DND-41 (cell line): Measurements from ENCODE around the gene PICK1.

ENCODE experiments used
- ATAC-seq: fragments of 200-7000 bp; cut with Tn5 transposase; 3 replicates; pipeline ENCODE4 v1.9.1; 2021; ENCODE audit warnings: low read depth; ENCODE audit not compliant: insufficient read depth
- DNase-seq: peaks from one replicate; pipeline ENCODE4 v3.0.0-alpha.2; 2020
- H2AFZ ChIP-seq: 2 replicates; pipeline ENCODE4 v1.6.0; 2012; ENCODE audit warnings: low read depth, low read length
- H3K27ac ChIP-seq: 2 replicates; pipeline ENCODE4 v1.5.1; 2012; ENCODE audit warnings: low read length, inconsistent platforms
- H3K27me3 ChIP-seq: fragments of 200-600 bp; sonication (generic); 2 replicates; pipeline ENCODE4 v1.6.0; 2012; ENCODE audit warnings: low read length, mild to moderate bottlenecking, inconsistent platforms; ENCODE audit not compliant: insufficient read depth, poor library complexity
- H3K36me3 ChIP-seq: 2 replicates; pipeline ENCODE4 v1.5.1; 2012; ENCODE audit warnings: low read length, inconsistent platforms; ENCODE audit not compliant: insufficient read depth
- H3K4me1 ChIP-seq: 2 replicates; pipeline ENCODE4 v1.5.1; 2012; ENCODE audit warnings: mild to moderate bottlenecking, low read length; ENCODE audit not compliant: insufficient read depth
- H3K4me2 ChIP-seq: 2 replicates; pipeline ENCODE4 v1.6.0; 2012; ENCODE audit warnings: mild to moderate bottlenecking, moderate library complexity, low read length, inconsistent platforms; ENCODE audit not compliant: insufficient read depth
- H3K4me3 ChIP-seq, 2 experiments: fragments of 200-600 bp in 1 of 2; shearing (Covaris generic) in 1 of 2; 2 replicates each; pipeline ENCODE4 v1.5.1; 2012 to 2016; ENCODE audit warnings: inconsistent platforms in 2 of 2, low read length in 2 of 2, mild to moderate bottlenecking in 2 of 2, low read depth in 1 of 2, moderate library complexity in 1 of 2
- H3K79me2 ChIP-seq: 2 replicates; pipeline ENCODE4 v1.6.0; 2012; ENCODE audit warnings: low read length, inconsistent platforms; ENCODE audit not compliant: insufficient read depth
- H3K9ac ChIP-seq: 2 replicates; pipeline ENCODE4 v1.6.0; 2012; ENCODE audit warnings: low read depth, mild to moderate bottlenecking, inconsistent platforms, low read length, moderate library complexity
- H3K9me3 ChIP-seq: 2 replicates; pipeline ENCODE4 v1.5.1; 2012; ENCODE audit warnings: low read length, moderate library complexity, mild to moderate bottlenecking, inconsistent platforms; ENCODE audit not compliant: insufficient read depth, severe bottlenecking
- H4K20me1 ChIP-seq: 2 replicates; pipeline ENCODE4 v1.6.0; 2012; ENCODE audit warnings: low read length; ENCODE audit not compliant: insufficient read depth
- CTCF ChIP-seq: IDR thresholded peaks from 2 replicates; pipeline ENCODE4 v1.5.1; 2012; ENCODE audit warnings: borderline replicate concordance, low read length, moderate library complexity, mild to moderate bottlenecking; ENCODE audit not compliant: poor library complexity, severe bottlenecking; ENCODE audit errors: extremely low read depth
- EZH2 ChIP-seq: IDR thresholded peaks from 3 replicates; pipeline ENCODE4 v1.6.1; 2012; ENCODE audit warnings: borderline replicate concordance, low read depth, mild to moderate bottlenecking, moderate library complexity, low read length, inconsistent platforms; ENCODE audit not compliant: severe bottlenecking

The PICK1 gene

GRCh38 chr22:38065539-38065938, 8.3 kb downstream of the PICK1 start:
- Histone ChIP-seq H3K4me2 (no peak overlapping the region), H3K27me3 (peaks cover 4% of the 10 kb centered on the region), H4K20me1 (no peaks in the 10 kb centered on the region), H3K4me1 (no peaks in the 10 kb centered on the region), H3K4me3 (no peak overlapping the region), H3K9ac (no peak overlapping the region), H2AFZ (no peak overlapping the region), H3K79me2 (no peaks in the 10 kb centered on the region), H3K27ac (no peak overlapping the region), H3K9me3 (no peaks in the 10 kb centered on the region), H3K36me3 (no peaks in the 10 kb centered on the region)
- DNase-seq = no peak
- ATAC-seq = no peak
- TF ChIP-seq CTCF (no peak), EZH2 (no peak)

GRCh38 chr22:38066381-38067027, 9.3 kb downstream of the PICK1 start:
- DNase-seq (no peak), ATAC-seq (no peak)
- H3K9me3 ChIP-seq = no peaks in the 10 kb centered on the region
- peaks cover 4% of the 10 kb centered on the region for H3K27me3 ChIP-seq
- H3K4me2 ChIP-seq = no peak overlapping the region
- no peak overlapping the region for H2AFZ ChIP-seq
- H3K79me2 ChIP-seq = no peaks in the 10 kb centered on the region
- H3K27ac ChIP-seq = no peak overlapping the region
- no peak overlapping the region for H3K4me3 ChIP-seq
- H3K36me3 ChIP-seq = no peaks in the 10 kb centered on the region
- H4K20me1 ChIP-seq = no peaks in the 10 kb centered on the region
- TF ChIP-seq CTCF (no peak), EZH2 (no peak)
- no peaks in the 10 kb centered on the region for H3K4me1 ChIP-seq
- H3K9ac ChIP-seq = no peak overlapping the region

GRCh38 chr22:38067028-38067415, 9.8 kb downstream of the PICK1 start:
- Histone ChIP-seq H4K20me1 (no peaks in the 10 kb centered on the region), H3K9ac (no peak overlapping the region), H3K4me3 (no peak overlapping the region), H3K79me2 (no peaks in the 10 kb centered on the region), H3K27ac (no peak overlapping the region), H3K9me3 (no peaks in the 10 kb centered on the region), H3K36me3 (no peaks in the 10 kb centered on the region), H3K4me2 (no peak overlapping the region), H3K4me1 (no peaks in the 10 kb centered on the region), H3K27me3 (peaks cover 4% of the 10 kb centered on the region), H2AFZ (no peak overlapping the region)
- DNase-seq (no peak), ATAC-seq (no peak)
- TF ChIP-seq EZH2 = no peak
- no peak for TF ChIP-seq CTCF

- Histone ChIP-seq H3K4me1 (no peaks in the 10 kb centered on the region), H4K20me1 (no peaks in the 10 kb centered on the region), H3K27me3 (peaks cover 4% of the 10 kb centered on the region), H3K9ac (no peak overlapping the region), H3K79me2 (no peaks in the 10 kb centered on the region), H2AFZ (no peak overlapping the region), H3K4me2 (no peak overlapping the region), H3K36me3 (no peaks in the 10 kb centered on the region), H3K9me3 (no peaks in the 10 kb centered on the region), H3K27ac (no peak overlapping the region), H3K4me3 (no peak overlapping the region)
- TF ChIP-seq CTCF (no peak), EZH2 (no peak)
- DNase-seq (no peak), ATAC-seq (no peak)
These were observed 10.7 kb downstream of the PICK1 start for GRCh38 chr22:38067761-38068360.
